CD4-positive, alpha-beta T cell treated with Interleukin-17A for 4 hours (primary cell): ENCODE measurements around the gene CDH19.
"Not testable (repeated sequence)": the region's sequence is repeated elsewhere in the genome, so short reads cannot be mapped to it uniquely, and the experiment has no call there.

Experiments used
- DNase-seq: peaks from one replicate; pipeline ENCODE4 v3.0.0-alpha.2; 2020; ENCODE audit warnings: mixed read lengths

The CDH19 gene

DNA sequence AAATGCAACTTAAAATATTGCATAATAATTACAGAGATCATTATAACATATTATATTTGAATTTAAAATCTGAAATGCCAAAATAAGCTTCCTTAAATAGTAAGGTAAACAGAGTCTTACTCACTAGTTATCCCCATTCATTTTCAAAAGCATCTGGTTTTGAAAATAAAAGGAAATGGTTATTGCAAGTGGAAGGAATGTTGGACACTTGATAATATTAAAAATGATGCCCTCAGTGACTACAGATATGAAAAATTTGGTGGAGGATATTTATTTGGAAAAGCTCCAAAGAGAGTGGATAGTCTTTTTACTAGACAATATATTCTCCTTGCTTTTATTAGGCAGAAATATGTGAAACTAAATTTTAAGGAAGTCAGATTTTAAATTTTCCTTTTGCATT is 39.7 kb downstream of the CDH19 start:
- DNase-seq, result no peak

DNA sequence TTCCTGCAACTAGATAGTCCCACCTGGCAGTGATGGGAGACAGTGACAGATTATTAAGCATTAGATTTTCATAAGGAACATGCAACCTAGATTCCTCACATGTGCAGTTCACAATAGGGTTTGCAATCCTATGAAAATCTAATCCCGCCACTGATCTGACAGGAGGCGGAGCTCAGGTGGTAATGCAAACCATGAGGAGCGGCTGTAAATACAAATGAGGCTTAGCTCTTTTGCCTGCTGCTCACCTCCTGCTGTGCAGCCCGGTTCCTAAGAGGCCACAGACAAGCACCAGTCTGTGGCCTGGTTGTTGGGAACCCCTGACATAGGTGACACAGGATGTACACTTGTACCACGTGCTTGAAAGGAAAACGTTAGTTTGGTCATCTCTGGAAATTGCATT is 41.6 kb downstream of the CDH19 start:
- DNase-seq, result no peak

DNA sequence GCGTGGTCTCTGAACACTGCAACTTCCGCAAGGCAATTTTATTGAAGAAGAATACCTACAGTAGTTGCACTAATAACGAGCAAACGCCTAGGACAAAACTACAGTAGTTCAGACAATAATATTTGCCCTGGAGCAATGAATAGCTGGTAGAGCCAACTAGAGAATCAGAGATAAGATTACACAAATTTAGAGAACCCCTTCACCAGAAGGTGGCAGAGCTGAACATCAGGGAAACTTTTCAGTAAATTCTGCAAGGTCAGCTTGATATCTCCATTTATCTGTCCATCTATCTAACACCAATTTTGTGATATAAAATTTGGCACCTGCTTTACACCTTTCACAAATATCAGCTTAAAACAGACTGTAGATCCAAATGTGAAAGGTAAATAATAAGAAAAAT is 43.8 kb downstream of the CDH19 start:
- no peak for DNase-seq

DNA sequence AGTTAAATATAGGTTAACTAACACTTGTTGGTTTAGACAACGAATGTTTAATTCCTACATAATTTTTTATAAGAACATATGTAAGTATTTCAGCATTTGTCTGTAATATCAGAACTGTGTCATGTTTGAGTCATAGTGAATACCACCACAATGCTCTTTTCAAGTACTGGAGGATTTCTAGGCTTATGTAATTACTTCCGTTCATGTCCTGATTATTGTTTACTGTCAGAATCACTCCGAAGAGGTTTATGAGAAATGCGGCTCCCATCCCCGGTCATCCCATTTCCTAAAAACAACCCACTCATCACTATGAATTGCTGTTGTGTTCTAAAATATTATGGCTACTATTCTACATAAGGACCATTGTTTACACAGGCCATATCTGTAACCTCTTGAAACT is 45.1 kb downstream of the CDH19 start:
- DNase-seq, result no peak

DNA sequence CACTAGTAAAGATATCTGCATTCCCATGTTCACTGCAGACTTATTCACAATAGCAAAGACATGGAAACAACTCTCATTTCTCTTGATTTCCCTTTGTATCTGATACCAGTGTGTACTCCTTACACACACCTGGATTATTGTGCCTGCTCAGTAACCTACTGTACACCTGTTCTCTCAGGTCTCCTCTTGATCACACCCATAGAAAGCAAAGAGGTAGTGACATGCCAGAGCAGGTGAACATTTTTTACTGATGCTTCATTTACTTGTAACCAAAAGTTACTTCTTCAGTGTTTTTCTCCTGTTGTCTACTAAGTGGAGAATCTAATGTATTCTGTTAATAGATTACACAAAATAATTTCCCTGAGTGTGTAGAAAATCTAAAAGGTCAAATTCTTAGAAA is 46.8 kb downstream of the CDH19 start:
- DNase-seq, result no peak

DNA sequence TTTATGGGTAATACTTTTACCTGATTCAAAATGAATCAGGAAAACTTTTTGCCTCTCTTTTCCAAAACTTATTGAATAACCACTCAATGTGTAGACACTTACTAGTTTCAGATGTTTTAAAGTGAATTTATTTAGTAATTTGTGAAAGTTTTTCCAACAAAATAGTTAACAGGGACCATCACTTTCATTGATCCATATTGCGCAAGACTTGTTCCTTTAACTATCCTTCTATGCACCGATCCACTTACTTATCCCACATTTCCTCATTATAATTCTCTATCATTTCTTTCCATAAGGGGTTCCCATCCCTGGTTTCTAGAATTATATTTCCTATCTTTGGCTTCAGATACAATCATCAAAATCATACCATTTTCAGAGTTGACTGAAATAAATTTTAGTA is 48.3 kb downstream of the CDH19 start:
- DNase-seq, result no peak

DNA sequence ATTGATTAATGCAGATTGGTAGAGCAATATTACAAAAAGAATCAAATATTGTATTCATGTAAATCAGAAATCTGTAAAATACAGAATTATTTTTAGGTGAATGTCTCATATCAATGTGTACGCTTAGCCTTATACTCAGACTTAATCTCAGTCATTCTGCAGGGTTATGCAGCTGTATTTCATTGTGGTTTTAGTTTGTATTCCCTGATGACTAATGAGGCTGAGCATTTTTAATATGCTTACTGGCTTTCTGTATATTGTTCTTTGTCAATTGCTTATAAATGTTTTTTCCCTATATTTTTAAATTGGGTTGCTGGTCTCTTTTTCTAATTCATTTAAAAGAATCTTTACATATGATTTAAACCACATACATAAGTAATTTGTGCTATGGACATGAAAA is 50.1 kb downstream of the CDH19 start:
- no peak for DNase-seq

DNA sequence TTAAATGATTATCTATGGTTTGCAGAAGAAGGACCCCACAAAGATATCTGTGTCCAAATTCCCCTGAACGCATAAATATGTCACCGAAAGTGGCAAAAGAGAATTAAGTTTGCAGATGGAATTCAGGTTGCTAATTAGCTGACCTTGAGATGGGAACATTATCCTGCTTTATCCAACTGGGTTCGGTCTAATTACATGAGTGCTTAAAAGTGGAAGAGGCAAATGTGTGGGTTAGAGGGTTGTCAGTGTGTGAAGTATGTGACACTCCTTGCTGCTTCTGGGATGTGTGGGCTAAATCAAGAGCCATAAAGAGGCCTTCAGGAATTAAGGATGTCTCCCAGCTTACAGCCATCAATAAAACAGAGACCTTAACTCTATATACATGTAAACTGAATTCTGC is 53.5 kb downstream of the CDH19 start:
- DNase-seq, result no peak

DNA sequence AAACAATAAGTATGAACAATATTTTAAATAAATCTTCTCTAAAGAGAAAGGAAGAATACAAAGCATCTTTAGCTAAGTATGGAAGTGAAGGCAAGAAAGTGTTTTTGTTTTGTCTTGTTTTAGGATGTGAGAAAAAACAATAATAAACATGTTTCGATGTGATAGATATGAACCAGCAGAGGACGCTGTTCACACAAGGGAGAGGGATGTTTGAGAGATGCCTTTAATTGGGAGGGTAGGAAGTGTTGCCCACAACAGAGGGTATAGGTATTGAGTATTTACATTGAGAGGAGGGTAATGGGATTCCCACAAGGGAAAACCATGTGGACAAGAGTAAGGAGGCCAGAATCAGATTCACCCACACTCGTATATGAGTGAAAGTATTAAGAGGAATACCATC is 55.1 kb downstream of the CDH19 start:
- DNase-seq, result no peak

DNA sequence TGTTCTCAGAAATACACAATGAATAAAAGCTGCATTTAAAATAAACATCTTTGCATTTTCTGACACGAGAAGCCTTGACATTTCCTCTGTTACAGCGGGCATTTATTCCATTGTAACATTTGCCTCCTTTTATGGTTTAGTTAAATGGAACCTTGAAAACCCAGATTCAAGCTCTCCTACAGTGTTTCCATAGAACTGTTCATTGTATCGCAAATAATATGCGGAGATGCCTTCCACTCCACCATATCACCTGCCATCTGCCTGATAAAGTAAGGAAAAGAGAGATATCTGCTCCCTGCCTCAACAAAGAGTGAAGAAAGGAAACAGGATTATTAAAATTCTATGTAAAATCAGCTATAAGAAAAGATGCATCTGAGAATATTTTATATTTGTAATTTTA is 69.8 kb downstream of the CDH19 start:
- no peak for DNase-seq

DNA sequence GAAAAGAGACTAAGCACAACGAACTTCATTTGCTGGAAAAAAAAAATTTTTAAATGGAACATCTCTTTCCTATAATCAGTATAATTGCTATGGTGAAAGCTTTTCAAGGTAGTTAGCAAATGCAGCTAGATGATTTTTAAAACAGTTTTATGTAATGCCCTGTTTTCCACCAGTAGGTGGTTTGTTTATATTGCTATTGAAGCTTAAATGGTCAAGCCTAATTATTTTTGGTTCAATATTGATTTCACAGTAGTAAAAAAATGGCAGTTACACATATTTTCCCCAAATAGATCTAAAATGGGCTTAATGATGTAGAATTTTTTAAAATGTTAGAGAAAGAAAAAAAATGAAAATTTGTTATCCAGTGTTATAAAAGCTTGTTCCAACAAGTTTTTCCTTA is 70.2 kb downstream of the CDH19 start:
- DNase-seq, result no peak

DNA sequence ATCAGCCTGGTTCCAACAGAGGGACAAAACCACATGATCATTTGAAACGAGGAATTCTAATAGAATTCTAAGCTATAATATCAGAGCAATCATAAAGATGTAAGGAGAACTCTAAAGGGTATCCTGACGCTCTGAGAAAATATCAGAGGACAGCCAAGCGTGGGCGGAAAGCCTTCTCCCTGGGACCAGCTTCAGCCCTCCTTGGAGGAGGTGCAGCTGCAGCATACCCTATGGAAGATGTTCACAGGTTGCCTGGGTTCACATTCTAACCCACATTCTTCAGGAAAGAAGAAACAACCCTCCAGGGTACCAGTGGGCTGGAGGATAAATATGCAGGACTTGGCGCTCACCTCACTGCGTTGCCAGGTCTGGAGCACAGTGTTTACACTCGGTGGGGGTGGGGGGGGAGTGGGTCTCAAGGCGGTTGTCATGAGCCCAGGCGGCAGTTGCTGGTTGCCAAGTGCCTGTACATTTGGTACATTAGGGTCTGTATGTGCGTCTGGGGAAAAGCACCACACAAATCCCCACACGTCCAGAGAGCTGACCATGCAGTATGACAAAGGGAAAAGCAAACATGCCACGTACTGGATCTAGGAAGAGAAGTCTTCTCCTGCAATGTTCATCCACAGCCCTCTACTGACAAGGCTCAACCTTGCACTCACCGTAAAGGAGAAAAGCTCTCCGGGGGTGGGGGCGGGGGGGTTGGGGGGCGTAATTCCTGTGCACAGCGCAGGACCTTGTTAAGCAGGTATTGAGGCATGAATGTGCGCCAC is 80.5 kb downstream of the CDH19 start:
- DNase-seq, result no peak

DNA sequence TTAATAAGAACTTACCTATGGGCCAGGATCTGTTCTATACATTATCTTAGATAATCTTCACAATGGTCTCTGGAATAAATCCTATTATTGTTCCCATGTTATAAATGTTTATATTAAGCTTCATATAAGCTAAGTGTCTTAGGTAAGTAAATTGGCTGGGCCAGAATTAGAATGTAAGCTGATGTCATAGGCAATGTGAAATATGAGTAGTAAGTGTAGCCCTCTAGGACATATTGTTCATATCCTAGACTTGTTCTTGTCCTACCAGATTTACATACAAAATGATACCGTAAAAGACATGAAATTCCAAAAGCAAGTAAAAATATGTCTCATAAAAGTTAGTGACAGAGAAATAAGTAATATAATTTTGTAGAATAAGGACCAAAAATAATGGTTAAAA is 89.9 kb downstream of the CDH19 start:
- no peak for DNase-seq

DNA sequence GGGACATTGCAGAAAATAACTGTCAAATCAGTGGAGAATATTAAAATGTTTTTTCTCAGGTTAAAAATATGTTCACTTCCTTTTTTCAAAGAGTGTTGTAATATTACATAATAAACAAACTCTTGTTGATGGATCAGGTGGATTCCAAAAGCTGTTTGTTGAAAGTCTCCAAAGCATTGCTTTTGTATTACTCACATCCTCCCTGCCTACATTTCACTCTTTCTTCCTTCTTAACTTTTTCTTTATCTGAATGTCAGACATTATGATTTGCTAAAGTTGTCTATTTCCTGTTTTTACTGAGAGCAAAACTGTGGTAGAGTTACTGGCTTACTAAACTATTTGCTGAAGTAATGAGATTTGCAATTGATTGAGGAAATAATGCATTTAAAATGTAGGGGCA is 92.1 kb downstream of the CDH19 start:
- DNase-seq, result no peak

DNA sequence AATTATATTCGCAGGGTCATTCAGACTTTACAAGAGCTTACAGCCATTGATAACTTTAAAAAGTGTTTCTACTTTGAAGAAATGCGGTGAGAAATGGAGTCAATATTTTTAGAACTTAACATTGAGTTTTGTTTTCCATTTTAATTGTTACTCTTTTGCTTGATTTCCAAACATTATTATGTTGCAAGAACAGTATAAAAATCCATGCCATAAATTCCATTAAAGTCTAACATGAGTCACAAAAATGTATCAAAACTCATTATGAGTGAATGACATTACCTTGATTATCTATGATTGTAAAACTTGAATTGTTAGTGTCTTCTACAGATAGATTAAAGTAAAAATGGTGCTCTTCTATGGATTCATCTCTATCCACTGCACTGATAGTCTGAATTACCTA is 92.6 kb downstream of the CDH19 start:
- DNase-seq, result no peak

DNA sequence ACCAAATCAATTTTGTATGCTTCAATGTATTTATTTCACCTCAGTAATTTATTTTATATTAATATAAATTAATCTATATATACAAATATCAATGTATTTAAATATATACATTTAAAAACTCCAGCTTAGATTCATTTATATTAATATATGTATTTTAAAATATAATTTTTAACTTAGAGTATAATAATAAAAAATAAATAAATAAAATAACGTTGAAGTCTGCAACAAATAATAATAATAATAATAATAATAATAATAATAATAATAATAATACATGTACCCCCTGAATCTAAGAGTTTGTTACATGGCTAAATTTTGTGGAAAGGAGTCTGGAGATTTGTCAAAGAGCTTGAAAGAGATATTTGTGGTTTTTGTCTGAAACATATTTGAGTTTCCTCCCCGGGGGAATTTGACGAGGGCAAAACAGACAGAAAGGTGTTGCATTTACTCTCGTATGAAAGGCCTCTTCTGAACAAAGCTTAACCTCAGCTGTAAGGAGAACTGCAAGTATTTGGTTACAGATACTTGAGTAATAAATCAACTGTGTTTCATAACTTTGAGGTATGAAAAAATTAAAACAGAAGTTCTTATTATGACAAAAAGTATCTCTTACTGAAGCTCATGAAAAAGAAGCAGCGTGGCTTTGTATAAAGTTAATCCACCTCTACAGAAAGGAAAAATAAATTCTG is 93.4 kb downstream of the CDH19 start:
- DNase-seq, result no peak

DNA sequence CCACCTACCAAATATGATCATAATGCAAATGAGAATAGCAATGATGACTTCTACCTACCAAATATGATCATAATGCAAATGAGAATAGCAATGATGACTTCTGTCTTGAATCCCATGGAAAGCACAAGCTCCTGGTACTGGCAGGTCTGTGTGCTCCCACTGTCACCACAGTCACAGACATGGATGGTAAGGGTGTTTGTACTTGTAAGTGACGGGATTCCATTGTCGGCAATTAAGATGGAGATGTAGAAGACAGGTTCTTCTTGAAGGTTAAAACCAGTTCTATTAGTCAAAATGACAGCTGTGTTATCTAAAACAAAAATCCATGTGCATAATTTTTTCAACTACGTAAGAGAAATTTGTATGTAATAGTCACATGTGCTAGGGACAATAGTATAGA is 95.0 kb downstream of the CDH19 start:
- DNase-seq, result no peak

DNA sequence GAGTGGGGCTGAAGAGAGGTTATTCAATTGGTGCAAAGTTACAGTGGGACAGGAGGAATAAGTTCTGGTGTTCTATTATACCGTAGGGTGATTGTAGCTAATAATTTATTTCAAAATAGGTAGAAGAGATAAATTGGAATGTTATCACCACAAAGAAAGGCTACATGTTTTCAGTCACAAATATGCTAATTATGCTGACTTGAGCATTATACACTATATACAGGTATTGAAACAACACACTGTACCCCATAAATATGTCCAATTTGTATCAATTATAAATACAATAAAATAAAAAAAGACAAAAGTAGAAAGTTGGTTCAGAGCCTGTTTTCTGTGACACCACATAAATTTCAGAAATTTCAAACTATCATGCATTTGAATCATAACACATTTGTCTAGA is 97.7 kb downstream of the CDH19 start:
- DNase-seq, result no peak

DNA sequence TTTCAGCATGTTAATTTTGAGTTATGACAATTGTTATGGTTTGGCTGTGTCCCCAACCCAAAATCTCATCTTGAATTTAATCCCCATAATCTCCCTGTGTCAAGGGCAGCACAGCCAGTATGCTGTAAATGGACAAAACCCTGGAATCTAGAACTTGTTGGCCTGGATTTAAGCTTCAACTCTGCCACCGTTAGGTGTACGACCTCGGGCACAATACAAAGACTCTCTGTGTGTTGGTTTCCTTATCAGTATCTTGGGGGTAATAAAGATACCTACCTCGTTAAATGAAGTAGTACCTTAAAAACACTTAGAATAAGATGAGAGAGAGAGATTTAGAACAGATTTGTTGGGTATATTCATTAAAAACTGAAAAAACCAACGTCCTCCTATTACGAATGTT is 106.5 kb downstream of the CDH19 start:
- no peak for DNase-seq

DNA sequence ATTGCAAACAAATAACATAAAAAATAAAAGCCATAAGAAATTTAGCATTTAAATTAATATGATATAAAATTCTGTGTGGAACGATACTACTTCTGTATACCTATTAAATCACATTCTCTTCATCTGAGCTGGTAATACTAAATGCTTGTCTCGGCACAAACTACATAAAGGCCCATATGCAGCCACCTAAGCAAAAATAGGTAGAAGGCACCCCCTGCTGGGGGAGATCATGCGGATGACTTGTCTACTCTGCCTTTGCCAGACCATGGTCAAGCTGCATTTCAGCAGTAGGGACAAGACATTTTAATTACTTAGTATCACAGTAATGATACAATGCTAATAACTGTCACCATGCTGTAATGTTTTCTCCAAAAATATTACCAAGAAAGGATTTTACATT is 108.0 kb downstream of the CDH19 start:
- no peak for DNase-seq

DNA sequence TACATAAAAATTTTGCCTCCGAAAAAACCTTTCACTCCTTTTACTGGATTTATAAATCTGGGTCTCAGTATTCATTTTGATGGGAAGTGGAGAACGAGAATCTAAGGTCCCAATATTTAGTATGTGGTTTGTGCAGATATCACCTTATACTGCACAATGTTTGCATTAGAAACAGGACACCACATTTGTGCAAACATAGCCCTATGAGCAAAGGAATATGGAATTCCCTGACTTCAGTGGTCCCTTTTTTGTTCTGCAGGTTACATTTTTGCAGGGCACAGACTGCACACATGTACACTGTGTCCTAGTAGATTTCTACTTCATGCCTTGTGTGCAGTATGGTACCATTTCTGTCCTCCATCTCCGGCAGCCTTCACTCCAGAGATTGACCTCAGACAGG is 130.0 kb downstream of the CDH19 start:
- DNase-seq, result no peak

DNA sequence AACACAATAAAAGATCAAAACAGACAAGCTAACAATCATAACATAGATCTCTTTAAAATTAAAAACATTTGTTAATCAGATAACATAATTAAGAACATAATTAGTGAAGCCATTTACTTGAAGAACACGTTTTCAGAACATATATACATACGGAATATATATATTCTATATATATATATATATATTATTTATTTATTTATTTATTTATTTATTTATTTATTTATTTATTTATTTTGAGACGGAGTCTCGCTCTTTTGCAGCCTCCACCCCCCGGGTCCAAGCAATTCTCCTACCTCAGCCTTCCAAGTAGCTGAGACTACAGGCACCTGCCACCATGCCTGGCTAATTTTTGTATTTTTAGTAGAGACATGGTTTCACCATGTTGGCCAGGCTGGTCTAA is 137.7 kb downstream of the CDH19 start:
- not testable (repeated sequence) for DNase-seq

DNA sequence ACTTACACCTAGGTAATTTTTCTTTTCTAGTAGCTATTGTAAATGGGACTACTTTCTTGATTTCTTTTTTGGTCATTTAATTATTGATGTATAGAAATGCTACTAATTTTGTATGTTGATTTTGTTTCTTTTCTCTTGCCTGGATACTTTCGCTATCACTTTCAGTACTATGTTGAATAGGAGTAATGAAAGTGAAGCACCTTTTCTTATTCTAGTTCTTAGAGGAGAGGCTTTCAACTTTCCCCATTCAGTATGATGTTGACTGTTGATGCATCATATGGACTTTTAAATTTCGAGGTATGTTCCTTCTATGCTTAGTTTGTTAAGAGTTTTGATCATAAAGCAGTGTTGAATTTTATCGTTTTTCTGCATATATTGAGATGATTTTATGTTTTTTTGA is 142.5 kb downstream of the CDH19 start:
- no peak for DNase-seq

DNA sequence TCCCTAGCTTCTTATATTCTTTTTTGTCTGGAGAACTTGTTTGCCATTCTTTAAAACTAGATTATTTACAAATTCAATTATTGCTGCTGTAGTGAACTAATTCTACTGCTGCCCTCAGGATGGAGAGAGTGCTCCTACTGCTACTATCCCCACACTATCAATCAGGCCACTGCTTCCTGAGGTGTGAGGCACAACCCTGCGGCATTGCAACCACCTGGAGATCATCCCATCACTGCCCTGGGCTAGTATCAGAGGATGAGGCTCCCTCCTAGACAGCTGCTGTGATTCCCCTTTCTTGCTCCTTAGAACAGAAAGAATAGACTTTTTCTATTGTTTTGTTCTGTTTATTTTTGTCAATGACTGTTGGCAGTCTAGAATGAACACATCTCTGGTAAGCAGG is 146.6 kb downstream of the CDH19 start:
- no peak for DNase-seq
